HG02870 (cell line): ENCODE data around the gene NR1H2.
"Not testable (repeated sequence)": the region's sequence is repeated elsewhere in the genome, so short reads cannot be mapped to it uniquely, and the experiment has no call there.

Source experiments
- ATAC-seq: cut with Tn5 transposase; IDR thresholded peaks from one replicate; pipeline ENCODE4 v1.9.1; 2021; ENCODE audit warnings: mild to moderate bottlenecking, moderate library complexity; ENCODE audit not compliant: unreplicated experiment

Gene NR1H2

DNA sequence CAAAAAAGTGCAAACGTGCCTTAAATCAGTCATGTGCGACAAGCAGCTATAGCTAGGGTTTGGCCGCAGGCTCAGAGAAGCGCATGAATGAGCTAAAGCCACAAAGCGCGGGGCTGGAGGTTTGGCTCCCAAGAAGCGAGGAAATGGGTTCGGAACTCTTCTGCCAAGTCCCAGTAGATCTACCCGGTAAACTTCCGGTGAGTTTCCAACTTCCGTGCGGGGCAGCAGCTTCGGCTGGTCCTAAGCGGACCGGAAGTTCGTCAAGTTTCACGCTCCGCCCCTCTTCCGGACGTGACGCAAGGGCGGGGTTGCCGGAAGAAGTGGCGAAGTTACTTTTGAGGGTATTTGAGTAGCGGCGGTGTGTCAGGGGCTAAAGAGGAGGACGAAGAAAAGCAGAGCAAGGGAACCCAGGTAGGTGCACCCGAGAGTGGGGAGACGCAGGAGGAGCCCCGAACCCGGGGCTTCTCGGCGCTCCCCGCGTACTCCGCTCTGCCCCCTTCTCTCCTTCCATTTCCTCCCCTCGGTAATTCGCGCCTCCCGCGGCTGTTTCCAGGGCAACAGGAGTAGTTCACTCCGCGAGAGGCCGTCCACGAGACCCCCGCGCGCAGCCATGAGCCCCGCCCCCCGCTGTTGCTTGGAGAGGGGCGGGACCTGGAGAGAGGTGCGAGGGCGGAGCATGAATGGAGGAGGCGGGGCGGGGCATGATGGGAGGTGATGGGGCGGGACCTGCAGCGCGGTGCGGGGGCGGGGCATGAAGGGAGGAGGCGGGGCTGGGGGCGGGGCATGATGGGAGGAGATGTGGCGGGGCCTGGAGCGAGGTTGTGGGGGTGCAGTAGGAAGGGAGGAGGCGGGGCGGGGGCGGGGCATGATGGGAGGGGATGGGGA is at the start of gene NR1H2:
TSS of gene NR1H2 (plus strand) at position 292 of the 885 bp plus-strand sequence. CDS start 1,149 bp downstream, outside the sequence.
- peak; percentile 84 for ATAC-seq

DNA sequence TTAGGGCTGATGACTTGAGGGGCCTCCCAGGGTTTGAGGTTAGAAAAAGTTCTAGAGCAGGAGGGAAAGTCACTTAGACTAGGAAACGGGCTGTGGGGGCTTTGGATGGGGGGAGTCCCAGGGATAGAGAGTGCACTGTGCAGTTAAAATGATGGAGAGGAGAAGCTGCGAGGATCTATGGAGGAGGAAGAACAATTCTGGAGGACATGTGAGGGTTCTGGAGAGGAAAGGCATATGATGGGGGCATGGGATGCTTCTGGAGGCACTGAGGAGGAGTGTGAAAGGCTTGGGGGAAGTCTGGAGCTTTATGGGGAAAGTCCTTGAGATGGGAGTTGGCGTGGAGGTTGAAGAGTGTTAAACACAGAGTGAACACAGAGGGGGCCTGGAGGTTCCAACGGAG is 49.2 kb upstream of the NR1H2 start:
- no peak for ATAC-seq

DNA sequence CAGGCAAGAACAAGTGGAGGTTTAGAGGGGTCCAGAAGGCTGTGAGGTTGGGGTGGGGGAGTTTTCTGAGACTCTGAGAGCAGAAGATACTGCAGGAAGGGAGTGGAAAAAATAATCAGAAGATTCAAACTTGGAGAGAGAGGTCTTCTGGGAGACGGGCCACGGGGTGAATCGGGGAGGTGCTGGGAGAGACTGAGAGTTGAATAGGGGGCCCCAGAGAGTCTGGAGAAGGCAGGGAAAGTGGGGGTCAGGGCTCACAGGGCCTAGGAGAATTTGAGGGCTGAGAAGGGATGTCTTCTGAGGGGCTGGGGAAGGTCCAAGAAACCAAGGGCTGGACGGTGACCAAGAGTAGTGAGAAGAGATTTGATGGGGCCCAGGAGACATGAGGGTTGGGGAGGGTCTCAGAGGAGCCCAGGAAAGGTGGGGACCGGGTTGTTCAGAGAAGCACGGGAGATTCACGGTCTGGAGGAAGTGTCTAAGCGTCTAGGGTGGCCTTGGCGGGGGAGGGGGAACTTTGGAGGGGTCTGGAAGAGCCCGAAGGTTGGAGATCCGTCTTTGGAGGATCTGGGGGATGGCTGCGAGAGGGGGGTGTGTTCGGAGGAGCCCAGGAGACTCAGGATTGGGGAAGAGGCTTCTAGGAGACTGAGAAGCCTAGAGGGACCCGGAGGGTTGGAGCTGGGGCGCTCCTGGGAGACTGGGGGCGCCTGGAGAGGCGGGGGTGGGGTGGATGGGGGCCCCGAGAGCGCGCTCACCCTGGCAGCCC is 48.6 kb upstream of the NR1H2 start:
- ATAC-seq, result no peak

DNA sequence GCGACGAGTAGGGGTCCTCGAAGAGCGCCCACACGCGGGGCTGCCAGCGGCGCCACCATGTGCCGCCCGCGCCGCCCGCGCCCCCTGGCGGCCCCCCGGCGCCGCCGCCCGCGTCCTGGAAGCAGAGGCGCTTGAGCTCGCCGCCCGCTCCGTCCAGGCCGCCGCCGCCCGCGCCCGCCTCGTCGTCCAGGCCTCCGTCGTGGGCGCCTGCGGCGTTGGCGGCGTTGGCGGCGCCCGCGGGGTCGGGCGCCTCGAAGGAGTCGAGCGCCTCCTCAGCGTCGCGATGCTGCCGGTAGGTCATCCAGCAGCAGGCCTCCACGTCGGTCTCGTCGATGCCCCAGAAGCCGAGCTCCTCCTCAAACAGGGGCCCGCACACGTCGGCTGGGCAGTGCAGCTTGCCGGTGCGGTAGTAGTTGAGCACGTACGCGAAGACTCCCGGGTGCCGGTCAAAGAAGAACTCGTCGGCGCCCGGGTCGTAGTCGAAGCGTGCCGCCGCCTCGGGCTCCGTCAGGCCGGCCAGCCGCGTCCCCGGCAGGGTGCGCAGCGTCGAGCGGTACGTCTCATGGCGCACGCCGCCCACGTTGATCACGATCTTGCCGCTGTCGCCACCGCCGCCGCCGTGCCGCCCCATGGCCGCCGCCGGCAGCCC is 47.9 kb upstream of the NR1H2 start:
- ATAC-seq, result no peak

DNA sequence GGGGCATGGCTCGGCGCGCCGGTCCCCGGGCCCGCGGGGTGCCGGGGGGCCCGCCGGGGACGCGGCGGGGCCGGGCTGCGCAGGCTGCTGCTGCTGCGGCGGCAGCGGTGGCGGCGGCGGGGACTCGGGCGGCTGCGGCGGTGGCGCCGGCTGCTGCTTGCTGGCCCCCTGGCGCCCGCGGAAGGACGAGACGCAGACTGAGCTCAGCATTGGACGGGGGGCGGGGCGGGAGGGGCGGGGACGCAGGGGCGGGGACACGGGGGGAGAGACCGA is 47.4 kb upstream of the NR1H2 start:
- ATAC-seq, result no peak

DNA sequence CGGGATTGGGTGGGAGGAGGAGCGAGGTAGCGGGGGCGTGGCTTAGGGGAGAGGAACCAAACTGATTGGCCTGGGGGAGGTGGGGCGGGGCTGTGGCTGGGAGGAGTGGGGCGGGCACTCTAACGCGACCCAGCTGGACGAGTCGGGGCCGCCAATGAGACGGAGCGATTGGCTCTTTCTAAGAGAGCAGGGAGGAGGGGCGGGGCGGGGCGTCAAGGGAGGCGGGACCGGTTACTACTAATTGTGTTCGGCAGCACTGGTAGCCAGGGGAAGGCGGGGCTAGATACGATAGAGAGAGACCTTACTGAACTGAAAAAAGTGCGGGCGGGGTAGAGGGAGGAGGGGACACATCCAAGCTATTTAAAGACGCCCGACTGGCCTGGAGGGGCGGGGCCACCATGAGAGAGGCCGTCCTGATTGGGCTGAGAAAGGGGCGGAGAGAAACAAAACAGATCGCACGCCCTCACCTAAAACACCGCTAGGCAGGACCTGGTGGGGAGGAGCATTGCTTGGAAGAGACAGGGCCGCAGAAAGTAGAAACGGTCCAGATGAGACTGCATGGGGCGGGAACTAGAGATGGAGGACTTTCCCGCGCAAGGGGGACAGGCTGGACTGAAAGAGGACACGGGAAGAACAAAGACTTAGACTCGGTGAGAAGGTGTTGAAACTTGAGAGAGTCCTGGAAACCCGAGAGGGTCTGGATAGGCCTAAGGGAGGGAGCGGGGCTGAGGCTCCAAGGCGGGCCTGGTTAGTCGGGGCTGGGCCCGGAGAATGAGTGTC is 46.9 kb upstream of the NR1H2 start, which contains the start of gene KCNC3:
TSS of gene KCNC3 (minus strand) at position 232 of the 780 bp plus-strand sequence. CDS start 295 bp downstream, outside the sequence.
- ATAC-seq, result peak; percentile 56

DNA sequence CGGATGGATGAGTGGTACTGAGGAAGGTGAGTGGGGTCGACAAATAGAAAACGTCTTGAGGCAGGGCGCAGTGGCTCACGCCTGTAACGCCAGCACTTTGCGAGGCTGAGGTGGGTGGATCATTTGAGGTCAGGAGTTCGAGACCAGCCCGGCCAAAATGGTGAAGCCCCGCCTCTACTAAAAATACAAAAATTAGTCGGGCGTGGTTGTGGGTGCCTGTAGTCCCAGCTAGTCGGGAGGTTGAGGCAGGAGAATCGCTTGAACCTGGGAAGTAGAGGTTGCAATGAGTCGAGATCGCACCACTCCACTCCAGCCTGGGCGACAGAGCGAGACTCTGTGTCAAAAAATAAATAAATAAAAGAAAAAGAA is 46.3 kb upstream of the NR1H2 start:
- not testable (repeated sequence) for ATAC-seq

DNA sequence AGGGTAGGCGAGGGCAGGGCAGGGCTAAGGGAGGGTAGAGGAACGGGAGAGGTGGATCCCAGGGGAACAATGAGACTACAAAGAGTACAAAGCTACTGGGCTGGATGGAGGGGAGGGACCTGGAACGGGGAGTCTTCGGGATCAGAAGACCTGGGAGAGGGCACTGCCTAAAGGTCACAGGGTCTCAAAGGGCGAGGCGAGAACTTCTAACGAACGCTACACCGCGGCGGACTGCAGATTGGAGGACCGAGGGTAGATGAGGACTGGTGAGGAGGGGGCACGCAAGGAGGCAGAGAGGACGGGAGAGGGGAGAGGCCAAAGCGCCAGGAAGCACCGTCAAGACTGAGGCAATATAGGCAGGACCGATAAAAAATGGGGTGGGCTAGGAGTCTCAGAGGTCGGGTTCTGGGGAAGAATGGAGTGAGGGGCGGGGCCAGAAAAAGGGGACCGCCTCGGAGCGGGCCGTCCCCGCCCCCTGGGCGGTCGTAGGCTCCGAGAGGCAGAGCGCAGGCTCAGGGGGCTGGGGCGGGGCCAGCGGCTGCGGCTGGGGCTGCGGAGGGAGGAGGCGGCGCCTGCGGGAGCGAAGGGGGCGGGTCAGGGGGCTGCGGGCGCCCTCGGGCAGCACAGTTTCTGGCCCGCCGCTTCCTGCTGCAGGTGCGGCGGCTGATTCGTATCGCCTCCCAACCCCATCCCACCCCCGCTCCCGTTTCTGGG is 45.7 kb upstream of the NR1H2 start:
- ATAC-seq, result peak; percentile 27

DNA sequence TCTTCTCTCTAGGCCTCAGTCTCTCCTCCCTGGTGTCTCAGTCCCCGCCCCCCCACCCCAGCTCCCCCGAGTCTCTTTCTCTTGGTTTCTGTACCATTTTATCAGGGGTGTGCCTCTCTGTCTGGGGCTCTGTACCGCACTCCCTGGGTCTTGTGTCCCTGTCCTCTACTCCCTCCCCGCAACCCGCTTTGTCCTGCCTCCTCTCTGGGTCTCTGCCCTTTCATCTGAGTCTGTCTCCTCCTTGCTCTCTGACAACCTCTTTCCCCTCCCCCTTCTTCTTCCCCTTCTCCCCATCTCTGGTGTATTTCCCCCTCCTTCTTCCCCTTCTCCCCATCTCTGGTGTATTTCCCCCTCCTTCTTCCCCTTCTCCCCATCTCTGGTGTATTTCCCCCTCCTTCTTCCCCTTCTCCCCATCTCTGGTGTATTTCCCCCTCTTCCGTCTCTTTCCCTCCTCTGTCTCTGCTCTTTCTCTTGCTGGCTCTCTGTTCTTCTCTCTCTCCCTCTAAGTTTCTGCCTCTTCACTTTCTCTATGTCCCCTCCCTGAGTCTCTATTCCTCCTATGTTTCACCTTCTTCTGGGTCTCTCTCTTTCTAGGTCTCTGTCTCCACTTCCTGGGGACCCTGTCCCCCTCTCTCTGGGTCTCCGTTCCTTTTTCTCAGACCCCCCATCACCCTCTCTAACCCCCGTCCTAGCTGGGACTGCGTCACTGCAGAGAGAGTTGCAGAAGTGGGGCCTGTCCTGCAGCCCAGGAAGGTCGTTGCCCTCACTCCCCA is 44.9 kb upstream of the NR1H2 start:
- ATAC-seq, result no peak

DNA sequence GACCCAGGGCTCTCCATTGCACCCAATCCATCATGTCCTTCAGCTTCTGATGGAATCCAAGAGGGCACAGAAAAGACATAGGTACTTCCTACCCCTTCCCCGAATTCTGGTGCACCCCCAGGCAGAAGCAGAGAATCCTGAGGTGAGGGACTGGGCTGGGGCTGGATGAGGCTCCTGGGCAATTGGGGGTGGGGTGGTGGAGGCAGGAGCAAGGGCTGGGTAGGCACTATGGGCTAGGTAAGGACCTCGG is 44.3 kb upstream of the NR1H2 start:
- ATAC-seq, result no peak

DNA sequence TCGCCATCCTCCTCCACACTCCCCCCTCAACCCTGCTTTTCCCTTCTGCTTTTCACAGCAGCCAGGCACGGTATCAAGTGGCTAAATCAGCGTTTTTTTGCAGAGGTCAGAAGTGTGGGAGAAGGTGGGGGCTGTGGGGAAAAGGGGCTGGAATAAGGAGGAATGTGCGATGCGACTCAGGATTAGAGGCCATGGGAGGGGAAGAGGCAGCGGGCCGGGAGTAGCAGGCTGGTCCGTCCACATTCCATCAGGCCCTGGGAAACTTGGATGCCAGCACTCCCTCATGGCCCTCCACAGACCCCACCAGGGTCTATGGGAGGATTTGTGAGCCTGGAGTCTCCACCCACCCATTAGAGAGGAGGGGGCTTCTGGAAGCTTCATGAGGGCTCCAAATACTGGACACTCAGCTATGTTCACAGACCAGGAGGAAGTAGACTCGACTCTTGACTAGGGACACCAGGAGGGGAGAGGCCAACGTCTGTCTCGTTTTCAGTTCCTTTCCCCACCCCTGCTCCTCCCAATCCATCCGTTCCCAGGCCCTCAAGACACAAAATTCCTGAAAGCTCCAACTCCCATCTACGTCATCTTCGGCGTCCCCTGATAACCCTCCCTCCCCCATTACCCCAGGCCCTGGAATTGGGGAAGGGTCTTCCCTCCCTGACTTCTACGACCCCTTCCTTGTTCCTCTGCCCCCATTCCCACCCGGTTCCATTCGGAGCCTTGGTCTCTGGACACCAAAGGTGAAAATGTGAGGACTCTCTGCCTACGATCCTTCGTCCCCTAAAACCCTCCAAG is 43.8 kb upstream of the NR1H2 start:
- no peak for ATAC-seq

DNA sequence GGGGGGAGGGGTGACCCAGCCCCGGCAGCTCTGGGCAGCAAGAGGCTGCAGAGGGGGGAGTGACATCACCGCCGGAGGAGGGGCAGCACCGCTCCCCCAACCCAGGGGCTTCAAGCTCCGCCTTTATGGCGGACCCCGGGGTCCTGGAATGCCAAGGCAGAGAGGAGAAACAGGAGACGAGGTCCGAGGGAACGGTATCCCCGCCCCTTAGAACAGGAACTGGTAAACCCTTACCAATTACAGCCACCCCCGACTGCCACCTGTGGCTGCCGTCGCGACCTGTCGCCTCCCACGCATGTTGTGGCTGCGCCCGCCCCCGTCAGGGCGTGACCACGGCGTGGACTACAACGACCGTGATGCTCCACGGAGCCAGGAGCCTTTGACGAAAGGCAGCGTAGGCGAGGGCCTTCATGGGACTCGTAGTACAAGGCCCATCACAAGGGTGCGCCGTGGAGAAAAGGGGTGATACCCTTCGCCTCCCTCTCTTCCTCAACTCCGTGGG is 43.0 kb upstream of the NR1H2 start:
- ATAC-seq, result peak; percentile 29

DNA sequence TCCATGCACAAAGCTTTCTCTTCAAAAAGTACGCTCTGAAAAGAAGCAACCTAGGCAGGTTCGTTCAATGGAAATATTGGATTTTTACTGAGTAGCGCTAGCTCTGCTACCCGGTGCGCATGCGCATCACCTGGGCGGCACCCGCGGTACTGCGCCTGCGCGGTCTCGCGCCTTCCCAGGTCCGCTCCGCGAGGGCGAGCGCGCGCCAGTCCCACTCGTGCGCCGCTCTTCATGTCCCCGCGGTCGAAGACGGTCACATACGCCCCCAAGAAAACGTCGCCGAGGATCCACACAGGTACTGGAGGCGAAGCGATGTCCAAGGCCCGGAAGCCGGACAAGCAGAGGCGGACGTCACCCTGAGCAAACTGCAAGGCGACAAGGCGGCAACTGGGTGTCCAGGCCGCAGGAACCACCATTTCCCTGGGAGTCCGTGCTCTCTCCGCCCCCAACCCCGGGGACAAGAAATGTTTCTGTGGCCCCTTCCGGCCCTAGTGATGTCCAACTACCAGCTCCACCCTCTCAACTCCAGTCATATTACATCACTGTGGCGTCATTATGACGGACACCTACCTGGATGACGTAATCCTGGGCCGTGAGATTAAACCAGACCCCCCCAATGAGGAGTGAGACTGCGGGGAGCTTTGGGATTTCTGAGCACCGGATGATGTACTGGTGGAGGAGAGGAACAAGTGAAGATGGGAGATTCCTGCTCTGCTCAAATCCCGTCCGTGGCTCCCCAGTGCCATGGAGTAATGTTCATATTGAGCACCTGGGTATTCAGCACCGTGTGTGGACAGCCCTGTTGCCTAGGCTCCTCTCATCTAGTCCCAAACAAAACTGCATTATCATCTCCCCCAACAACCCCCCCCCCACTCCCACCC is 42.3 kb upstream of the NR1H2 start:
- ATAC-seq, result peak; percentile 11

DNA sequence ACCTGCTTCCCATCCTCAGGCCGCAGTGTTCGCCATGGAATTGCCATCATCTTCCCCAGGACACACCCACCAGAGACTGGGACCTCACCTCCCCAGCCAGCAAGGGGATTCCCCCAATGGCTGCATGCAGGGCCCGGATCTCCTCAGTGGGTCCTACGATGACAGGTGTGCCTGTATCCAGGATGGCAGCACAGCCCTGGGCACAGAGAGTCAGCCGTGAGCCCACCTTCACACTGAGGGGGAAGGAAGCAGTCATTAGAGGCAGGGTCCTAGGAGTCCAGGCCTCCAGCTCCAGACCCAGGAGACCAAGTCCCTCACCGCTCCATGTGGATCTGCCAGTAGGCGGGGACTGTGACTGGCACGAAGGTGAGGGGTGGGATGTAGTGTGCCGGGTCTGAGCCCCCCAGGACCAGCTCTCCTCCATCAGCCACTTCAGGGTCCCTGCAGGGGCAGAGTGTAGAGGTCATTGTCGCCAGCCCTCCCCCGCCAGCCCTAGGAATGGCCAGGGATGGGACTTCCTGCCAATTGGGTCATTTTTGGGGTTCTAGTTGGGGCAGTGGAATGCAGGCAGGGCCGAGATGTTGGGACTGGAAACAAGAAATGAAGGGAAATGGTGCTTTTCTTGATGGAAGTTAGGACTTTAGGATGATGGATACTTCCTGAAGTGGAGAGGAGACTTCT is 41.4 kb upstream of the NR1H2 start:
- no peak for ATAC-seq

DNA sequence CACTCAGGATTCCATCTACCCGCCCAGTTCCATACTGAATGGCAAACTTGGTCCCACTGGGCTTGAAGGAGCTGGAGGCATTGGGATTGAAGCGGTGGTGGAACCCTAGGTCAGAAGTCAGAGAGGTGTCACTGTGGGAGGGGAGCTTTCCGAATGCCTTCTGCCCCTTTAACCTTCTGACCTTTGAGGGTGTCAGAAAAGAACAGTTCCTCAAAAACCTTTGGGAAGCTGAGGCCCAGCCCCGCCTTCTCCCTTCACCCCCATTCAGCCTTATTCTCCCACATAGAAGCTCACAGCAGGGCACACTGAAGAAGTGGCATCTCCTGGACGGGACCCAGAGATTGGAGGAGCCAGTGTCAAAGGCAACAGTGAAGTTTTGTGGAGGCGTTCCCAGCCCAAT is 39.2 kb upstream of the NR1H2 start:
- not testable (repeated sequence) for ATAC-seq

DNA sequence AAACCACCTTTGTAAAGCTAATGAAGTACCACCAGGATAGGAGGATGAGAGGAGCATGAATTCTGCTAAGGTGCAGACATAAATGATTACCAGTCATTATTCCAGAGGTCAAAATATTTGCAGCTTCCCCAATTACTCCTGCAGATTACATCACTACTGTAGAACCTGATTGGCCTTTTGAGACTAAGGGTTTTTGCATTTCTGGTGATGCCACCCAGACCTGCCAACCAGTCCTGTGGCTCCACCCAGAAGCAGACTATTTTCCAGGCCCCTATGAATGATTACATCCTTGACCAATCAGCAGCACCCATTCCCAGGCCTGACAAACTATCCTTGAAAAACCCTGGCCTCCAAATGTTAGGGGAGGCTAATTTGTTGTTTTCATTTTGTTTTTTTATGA is 35.9 kb upstream of the NR1H2 start:
- no peak for ATAC-seq

DNA sequence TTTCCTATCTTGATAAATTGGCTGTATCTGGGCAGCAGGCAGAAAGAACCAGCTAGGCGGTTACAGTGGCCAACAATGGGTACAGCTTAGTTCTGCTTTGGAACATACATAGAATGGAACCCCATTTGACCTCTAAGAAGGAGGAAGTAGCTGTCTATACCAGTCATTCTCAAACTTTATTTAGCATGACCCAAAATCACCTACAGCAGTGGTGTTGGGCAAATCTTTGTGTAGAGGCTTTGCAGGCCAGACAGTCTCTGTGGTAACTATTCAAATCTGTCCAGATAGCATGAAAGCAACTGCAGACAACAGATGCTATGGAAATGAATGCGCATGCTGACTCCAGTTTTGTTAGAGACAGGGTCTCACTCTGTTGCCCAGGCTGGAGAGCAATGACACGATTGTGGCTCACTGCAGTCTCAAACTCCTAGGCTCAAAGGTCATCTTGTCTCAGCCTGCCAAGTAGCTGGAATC is 35.1 kb upstream of the NR1H2 start:
- ATAC-seq, result peak; percentile 65
